ENCODE results near the gene DRG2.

- TF ChIP-seq CTCF (IDR thresholded peaks at IDR 0.05) (no peak), TCF7L2 (IDR thresholded peaks at IDR 0.05; ENCODE audit: low read depth, low read length) (no peak), REST (IDR thresholded peaks at IDR 0.05; ENCODE audit: insufficient read depth in 1 of 2, low read depth in 2 of 2, low read length in 1 of 2) (no peak)
Observed at GRCh38 chr17:18120461-18121017, 32.8 kb downstream of the DRG2 start.

Measured in Panc1 (cell line).